HG03571 (cell line): ENCODE measurements around the gene GSTM2.

Experiments used
- ATAC-seq: cut with Tn5 transposase; IDR thresholded peaks from one replicate; pipeline ENCODE4 v1.9.1; 2021; ENCODE audit not compliant: unreplicated experiment

The GSTM2 gene

DNA sequence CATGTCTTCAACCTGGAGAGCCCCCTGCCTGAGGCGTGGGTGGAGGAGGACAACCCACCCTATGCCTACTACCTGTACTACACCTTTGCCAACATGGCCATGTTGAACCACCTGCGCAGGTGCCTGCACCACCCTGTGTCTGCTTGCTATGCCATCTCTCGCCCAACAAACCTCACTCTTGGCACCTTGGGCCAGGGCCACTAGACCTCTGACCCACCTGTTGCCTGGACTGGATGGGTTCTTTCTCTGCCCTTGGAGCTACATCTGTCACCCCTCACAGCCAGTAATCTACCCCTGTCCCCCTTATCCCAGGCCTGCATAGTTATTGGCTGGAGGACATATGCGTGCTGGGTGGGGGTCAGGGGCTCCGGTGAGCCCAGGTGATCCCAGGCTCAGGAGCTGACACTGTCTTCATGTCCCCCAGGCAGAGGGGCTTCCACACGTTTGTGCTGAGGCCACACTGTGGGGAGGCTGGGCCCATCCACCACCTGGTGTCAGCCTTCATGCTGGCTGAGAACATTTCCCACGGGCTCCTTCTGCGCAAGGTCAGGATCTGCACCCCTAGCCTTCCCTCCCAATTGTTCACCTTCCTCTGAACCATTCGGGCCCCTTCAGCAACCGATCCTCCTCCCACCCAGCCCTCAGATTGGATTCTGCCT lies 38.4 kb upstream of the GSTM2 start:
- no peak for ATAC-seq

DNA sequence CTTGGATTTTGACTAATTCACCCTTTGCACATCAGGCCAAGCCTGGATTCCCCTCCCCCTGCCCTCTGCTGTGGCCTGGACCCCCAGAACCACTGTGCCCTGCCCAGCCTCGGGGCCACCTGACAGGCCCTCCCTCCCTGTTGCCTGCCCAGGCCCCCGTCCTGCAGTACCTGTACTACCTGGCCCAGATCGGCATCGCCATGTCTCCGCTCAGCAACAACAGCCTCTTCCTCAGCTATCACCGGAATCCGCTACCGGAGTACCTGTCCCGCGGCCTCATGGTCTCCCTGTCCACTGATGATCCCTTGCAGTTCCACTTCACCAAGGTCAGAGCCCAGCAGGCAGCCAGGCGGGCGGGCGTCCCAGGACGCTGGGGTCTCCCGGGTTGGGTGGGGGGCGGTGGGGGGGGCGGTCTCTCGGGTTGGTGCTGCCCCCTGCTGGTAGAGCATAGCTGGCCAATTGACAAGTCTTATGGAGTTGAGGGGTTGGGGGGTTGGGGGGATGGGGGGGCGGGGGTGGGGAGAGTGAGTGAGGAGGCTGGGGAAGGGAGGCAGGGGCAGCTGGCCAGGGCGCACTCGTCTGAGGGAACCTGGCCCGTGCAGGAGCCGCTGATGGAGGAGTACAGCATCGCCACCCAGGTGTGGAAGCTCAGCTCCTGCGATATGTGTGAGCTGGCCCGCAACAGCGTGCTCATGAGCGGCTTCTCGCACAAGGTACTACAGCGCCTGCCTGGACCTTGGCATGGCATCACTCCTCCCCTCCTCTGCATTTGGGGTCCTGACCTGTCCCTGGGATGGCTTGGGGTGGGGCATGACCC lies 37.6 kb upstream of the GSTM2 start:
- no peak for ATAC-seq

DNA sequence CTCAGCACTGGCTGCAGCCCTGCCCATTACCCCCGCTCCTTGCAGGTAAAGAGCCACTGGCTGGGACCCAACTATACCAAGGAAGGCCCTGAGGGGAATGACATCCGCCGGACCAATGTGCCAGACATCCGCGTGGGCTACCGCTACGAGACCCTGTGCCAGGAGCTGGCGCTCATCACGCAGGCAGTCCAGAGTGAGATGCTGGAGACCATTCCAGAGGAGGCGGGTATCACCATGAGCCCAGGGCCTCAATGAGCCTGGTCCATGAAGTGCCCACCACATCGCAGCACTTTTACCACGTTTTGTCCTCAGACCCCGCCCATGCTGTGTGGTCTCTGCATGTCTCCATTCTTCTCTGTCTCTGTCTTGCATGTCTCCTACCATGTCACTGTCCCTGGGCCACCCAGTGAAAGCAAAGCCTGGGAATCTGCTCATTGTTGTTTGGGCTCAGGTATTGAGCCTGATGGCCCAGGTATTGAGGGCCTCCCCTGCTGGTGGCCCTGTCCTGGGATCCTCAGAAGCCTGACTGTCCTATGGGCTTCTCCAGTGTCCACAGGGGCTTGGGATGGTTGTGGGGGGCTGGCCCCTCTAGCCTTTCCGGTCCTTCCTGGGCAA lies 36.9 kb upstream of the GSTM2 start:
- no peak for ATAC-seq

DNA sequence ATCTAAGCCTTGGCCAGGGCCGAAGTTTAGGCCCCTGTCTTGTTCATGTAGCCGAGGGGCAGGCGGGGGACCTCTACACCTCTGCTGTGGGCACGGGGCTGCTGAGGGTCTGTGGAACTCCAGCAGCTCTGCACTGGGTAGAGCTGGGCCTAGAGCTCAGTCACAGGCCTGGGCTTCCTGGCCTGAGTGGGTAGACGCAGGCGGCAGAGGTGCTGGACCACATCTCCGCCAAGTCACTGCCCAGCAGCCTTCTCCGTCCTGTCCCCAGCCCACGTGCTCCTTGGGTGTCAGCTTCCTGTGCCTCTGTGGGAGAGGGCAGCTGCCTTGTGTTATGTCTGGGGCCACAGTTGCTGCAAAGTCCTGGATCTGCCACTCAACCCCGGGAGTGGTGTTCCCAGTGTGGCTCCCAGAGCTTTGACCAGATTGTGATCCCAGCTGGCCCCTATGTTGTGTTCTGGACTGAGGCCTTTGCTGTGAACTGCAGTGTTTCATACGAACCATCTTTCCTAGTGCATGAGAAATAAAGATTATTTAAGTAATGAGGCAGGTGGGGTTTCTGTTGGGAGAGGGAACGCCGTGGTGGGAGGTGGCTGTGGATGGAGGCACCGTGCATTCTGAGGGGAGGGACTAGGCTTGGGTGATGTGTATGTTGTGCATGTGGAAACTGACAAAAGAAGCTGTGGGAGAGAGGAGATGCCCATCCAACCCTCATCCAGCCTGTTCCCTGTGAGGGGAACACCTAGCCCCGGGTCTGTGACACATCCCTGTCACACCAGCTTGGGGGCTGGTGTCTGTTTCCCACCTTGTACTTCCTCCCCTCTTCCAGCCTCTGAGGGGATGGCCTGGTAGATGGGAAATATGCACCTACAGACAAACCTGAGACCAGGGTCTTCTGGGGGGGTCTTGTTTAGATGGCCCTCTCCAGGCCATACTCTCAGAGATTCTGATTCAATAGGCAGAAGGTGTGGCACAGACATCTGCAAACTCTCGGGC lies 36.0 kb upstream of the GSTM2 start:
- no peak for ATAC-seq

DNA sequence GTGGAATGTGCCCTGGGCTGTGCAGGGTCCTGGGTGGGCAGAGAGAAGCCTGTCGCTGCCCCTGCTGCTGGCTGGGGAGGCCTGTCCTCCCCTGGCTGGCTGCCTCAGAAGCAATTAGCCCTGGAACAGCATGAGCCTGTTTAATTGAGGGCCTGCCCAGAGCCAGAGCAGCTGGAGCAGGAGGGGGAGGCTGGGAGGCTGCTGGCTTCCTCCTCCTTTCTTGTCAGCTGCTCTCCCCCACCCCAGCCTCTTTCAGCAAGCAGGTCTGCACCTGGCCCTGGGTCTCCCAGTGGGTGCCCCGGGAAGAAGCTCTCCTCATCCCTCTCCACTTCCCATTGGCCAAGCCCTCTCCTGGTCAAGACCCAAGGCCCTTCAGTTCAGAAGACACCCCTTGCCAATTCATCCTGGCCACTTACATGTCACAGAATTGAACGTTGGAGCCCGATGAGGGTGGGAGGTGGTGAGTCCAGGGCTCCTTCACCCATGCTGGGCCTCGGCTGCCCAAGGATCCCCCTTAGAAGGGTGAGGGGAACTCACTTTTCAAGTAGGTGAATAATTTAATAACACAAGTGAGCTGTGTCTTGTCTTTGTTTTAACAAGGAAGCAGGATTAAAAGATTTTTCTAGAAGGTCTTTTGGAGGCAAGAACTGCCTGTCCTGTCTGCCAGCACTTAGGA lies 35.0 kb upstream of the GSTM2 start:
- no peak for ATAC-seq

DNA sequence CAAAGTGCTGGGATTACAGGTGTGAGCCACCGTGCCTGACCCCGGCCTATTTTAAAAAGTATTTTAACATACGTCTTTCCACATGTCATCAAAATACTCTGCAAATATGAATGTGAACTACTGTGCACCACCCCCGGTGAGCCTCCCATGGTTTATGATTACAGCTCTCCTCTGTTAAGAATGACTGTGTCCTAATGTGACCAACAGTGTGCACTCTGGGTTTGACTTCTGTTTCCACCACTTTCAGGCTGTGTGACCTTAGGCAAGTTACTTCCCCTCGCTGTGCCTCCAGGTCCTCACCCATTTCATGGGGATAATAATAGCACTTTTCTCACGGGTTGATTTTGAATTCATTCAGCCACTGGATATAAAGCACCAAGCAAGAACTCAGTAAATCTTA lies 33.6 kb upstream of the GSTM2 start:
- ATAC-seq, result no peak

DNA sequence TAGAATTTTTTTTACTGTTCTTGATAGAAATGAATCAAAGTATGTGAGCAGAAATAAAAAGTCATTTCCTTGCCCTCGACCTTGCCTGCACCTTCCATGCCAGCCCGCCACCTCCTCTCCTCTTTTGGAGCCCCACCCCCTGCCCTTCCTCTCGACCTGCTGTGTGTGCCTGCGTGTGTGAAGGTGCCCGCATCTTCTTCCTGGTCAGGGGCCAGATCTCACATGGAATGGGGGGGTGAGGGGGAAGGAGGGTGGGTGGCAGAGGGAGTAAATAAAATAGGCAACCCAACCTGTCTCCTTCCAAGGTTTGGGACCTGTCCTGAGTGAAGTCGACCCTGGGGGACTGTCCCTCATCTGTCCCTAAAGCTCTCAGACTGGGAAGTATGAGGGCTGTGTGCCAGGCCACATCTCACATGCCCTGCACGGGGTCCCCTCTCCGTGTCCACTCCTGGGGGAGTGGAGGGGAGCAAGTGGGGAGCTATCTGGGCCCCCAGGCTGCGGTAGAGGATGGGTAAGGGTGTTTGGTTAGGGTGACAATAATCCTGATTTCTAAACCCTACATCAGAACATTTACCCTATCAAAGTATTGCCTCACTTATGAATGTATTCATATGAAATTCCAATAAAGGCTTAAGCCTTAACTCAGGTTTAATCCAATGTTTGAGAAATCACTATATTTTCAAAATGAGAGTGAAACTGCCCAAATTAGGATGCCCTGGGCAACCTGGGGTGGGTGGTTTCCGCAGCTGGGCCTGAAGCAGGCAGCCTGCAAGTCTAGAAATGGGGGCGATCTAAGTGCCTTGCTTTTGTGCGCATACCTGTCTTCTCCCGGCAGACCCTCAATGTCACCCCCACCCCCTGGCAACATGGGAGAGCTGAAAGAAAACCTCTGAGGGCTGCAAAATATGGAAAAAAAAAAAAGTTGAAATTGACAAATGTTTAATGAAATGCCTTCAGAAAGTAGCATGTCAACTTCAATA lies 32.8 kb upstream of the GSTM2 start:
- no peak for ATAC-seq

DNA sequence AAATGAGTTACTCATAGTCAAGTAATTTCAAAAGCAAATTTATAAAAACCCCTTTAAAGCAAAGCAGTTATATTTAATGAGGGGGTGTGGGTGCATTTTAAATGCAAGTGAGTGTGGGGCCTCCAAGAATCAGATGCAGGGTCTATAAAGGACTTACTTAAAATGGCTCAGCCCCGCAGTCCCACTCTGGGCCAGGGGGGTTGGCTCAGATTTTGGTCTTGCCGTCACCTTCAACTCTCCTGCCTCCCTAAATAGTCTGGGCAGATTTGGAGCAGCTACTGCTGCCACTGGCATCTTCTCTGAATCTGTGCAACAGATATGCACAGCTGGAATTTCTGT lies 32.0 kb upstream of the GSTM2 start:
- no peak for ATAC-seq

DNA sequence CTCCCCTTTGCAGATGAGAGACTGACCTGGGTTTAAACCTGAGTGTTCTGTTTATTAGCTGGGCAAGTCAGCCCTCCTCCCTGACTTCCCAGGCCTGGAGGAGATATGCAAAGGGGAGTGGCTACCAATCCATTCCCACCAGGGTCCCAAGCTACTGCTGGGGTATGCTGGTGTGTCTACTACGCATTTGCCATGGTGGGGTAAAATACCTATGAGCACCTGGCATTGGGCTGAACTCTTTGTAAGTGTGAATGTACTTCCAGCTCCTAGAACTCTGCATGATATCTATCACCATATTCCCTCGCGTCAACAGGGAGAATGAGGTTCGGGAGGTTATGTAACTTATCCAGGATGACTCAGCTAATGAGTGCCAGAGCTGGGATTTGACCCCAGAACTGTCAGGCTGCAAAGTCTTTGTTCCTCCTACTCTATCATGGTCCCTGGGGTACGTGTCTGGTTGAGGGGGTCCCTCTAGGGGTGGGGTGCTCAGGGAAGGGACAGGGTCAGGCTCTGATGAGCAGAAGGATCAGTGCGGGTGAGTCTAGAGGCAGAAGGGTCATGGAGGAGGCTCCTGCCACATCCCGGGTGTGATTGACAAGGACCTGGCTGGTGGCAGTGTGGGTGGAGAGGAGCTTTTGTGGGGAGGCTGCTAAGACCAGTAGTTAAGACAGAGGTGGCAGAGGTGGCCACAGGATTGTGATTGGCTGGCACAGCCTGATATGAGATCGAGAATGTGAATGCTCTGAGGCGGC lies 31.5 kb upstream of the GSTM2 start:
- no peak for ATAC-seq

DNA sequence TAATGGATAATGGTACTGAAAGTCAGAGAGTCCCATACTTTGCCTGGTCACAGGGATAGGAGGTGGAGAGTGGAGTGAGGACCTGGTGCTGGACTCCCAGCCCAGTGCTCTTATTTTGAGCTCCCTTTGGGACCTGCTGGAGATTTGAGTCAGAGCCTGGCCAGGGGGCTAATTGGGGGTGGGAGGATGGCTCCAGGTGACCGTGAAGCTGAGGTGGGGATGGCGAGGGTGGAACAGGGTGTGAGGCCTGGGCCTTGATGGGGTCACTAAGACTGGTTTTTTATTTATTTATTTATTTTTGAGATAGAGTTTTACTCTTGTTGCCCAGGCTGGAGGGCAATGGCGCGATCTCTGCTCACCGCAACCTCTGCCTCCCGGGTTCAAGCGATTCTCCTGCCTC lies 30.4 kb upstream of the GSTM2 start:
- no peak for ATAC-seq

DNA sequence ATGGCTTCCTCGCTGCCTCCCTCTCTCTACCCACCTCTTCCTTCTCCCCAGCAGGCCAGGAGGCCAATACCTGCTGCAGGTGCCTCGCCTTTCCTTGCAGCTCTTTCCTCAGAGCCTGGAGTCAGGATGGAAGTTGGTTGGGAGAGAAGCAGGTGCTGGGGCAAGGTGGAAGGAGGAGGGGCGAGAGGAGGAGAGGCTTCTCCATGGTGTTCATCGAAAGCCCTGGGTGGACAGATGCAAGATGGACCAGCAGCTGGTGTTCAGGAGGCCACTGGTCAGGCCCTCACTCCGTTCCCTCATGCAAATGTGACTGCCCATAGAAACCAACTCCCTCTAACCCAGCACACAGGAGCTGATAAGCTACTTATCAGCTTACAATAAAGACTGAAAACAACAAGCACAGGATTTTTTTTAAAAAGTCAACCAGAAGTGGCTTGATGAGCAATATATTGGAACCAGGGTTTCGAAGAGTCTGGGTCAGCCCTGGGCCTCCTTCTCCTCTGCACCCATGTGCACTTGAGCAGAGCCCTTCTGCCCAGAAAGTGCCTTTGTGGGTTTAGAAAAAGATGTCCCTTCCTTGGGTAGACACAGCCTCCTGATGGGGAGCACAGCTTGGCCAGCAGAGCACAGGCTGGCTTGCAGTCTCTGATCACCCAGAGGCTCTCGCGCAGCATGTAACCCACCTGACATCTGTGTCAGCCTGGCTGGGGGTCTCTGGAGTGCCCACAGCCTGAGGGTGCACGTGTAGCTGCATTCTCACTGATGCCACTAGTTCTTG lies 28.6 kb upstream of the GSTM2 start:
- no peak for ATAC-seq

DNA sequence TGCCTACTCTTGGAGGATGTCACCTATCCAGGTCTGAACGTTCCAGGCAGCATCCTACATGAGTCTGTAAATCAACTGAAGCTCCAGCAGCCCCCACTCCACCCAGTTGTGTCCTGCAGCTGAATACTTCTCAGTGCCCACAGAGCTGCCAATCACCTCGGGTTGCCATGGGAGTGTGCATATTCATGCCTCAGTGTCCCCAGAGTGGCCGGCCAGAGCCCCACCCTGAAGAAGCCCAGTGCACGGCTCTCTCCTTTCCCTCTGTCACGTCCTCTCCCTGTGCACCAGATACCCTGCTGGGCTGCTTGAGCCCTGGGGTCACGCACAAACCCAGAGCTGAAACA lies 28.0 kb upstream of the GSTM2 start:
- no peak for ATAC-seq

DNA sequence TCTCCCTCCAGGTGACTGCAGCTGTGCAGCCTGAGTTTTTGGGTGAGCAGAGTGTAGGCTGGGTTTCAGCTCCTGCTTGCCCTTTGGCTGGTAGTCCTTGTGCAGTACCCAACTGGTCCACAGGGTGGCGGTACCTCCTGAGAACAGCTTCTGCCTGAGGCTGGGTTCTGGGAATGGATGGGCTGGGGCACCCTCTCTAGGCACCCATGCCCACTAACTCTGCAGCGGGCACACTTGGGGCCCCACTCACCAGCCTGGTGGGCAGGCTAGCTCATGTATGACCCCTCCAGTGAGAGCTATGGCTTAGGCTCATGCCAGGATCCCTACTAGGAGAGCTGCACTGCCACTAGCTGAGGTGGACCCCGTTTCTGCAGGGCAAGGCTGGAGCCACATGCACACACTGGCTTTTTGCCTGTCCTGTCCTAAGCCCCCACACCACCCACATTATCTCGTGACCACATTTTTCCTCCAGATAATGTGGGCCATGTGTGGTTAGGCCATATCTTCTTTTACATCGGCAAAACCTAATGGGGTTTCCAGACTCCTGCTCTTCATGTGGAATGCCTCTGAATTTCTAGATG lies 27.5 kb upstream of the GSTM2 start:
- ATAC-seq, result no peak

DNA sequence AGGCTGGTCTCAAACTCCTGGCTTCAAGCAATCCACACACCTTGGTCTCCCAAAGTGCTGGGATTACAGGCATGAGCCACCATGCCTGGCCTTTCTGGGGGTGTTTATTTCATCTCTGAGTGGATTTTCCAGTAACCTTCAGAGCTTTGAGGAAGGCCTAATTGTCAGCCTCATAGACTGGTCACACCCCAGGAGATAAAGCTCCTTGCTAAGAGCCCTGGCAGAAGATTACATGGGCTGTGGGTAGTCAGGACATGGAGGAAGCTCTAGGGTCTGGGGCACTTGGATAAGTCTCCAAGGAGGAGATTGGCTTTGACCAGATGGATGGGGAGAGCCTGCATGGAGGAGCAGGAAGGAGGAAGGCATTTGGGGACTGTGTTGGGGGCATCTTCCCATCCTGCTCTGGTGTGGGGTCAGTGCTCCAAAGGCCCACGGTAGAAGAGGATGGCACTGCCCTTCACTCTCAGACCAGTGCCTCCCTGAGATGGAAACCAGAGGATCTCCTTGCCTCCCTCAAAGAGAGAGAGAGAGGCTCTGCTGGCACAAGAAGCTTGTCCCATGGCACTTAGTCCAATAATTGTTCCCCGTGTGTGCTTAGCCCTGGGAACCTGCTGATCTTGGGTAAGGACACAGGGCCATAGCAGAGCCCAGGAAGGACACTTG lies 26.6 kb upstream of the GSTM2 start:
- no peak for ATAC-seq

DNA sequence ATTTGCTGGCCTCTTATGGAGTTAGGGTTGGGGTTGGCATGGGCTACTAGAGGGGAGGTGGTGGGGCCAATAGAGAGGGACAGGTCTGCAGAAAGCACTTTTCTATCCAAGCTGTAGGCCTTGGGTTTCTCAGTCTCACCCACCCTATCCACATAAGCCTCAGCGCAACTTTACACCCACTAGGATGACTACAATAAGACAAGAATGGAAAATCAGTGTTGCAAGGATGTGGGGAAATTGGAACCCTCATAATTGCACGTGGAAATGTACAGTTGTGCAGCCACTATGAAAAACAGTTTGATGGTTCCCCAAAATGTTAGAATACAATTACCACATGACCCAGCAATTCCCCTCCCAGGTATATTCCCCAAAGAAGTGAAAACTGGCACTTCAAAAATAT lies 26.0 kb upstream of the GSTM2 start:
- no peak for ATAC-seq

DNA sequence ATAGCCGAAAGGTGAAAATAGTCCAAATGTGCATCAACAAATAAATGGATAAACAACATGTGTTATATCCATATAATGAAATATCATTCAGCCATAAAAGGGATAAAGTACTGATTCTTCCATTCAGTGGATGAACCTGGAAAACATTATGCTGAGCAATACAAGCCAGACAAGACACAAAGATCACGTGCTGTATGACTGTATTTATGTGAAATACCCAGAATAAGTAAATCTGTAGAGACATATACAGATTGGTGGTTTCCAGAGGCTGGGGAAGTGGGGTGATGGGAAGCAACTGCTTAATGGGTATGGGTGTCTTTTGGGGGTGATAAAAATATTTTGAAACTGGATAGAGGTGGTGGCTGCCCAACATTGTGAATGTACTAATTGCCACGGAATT lies 25.2 kb upstream of the GSTM2 start:
- ATAC-seq, result no peak
